ENCODE results near the gene TMOD1.

DNA sequence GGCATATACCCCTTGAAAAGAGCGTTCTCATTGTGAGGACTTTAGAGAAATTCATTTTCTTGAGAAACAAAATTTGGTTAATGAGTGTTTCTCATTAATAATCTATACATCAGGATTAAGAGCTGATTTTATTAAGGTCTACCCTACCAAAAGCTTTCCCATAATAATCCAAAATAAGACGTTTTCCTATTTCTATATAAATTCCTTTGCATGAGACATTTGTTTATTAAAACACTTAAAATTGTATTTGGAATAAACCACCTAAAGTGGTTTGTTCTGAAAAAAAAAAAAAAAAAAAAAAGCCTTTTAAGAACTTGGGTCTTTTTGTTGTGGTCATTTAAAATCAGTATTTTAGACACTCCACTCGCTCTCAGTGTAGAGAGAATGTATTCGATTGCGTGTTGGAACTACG, 695 bp upstream of the TMOD1 start:
- TF ChIP-seq CTCF (IDR thresholded peaks at IDR 0.05), result no peak
- TF ChIP-seq, protein P1, sequence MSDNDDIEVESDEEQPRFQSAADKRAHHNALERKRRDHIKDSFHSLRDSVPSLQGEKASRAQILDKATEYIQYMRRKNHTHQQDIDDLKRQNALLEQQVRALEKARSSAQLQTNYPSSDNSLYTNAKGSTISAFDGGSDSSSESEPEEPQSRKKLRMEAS (IDR thresholded peaks at IDR 0.05; ENCODE audit: low read depth), result no peak
- no peak for TF ChIP-seq GABPA (IDR thresholded peaks at IDR 0.05; ENCODE audit: low read depth)
- no peak for TF ChIP-seq POLR2AphosphoS5 (IDR thresholded peaks at IDR 0.05; ENCODE audit: low read depth, low read length)
- no peak for TF ChIP-seq YY1 (IDR thresholded peaks at IDR 0.05; ENCODE audit: low read depth)
- no peak for TF ChIP-seq EZH2phosphoT487 (IDR thresholded peaks at IDR 0.05; ENCODE audit: borderline replicate concordance, low read depth)
- TF ChIP-seq EP300 (IDR thresholded peaks at IDR 0.05; ENCODE audit: borderline replicate concordance in 1 of 2, low read depth in 1 of 2, low read length in 1 of 2), result no peak
- no peak for TF ChIP-seq SIN3A (IDR thresholded peaks at IDR 0.05; ENCODE audit: borderline replicate concordance, low read depth, low read length)
- TF ChIP-seq, protein P2, sequence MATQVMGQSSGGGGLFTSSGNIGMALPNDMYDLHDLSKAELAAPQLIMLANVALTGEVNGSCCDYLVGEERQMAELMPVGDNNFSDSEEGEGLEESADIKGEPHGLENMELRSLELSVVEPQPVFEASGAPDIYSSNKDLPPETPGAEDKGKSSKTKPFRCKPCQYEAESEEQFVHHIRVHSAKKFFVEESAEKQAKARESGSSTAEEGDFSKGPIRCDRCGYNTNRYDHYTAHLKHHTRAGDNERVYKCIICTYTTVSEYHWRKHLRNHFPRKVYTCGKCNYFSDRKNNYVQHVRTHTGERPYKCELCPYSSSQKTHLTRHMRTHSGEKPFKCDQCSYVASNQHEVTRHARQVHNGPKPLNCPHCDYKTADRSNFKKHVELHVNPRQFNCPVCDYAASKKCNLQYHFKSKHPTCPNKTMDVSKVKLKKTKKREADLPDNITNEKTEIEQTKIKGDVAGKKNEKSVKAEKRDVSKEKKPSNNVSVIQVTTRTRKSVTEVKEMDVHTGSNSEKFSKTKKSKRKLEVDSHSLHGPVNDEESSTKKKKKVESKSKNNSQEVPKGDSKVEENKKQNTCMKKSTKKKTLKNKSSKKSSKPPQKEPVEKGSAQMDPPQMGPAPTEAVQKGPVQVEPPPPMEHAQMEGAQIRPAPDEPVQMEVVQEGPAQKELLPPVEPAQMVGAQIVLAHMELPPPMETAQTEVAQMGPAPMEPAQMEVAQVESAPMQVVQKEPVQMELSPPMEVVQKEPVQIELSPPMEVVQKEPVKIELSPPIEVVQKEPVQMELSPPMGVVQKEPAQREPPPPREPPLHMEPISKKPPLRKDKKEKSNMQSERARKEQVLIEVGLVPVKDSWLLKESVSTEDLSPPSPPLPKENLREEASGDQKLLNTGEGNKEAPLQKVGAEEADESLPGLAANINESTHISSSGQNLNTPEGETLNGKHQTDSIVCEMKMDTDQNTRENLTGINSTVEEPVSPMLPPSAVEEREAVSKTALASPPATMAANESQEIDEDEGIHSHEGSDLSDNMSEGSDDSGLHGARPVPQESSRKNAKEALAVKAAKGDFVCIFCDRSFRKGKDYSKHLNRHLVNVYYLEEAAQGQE (IDR thresholded peaks at IDR 0.05; ENCODE audit: low read depth, low read length), result no peak
- TF ChIP-seq RAD21 (IDR thresholded peaks at IDR 0.05; ENCODE audit: low read length), result no peak
- TF ChIP-seq CHD2 (IDR thresholded peaks at IDR 0.05; ENCODE audit: low read length, partially characterized antibody), result no peak
- TF ChIP-seq GATA2 (CRISPR knock-in tag; IDR thresholded peaks at IDR 0.05), result no peak
